NCI-H226 (cell line): ENCODE data around the gene KIF12.
"Not testable (repeated sequence)": the region's sequence is repeated elsewhere in the genome, so short reads cannot be mapped to it uniquely, and the experiment has no call there.

Source experiments
- DNase-seq: peaks from one replicate; pipeline ENCODE4 v3.0.0-alpha.2; 2015

Gene KIF12

GRCh38 chr9:114098936-114099668 lies at the start of gene KIF12:
Gene KIF12 (minus strand): TSS chr9:114099292. CDS start chr9:114099276, 16 bp downstream.
- DNase-seq: no peak

GRCh38 chr9:114146735-114147134 lies 47.6 kb upstream of the KIF12 start:
- DNase-seq: no peak

GRCh38 chr9:114143234-114143633 lies 44.1 kb upstream of the KIF12 start:
- no peak for DNase-seq

GRCh38 chr9:114141553-114142402 lies 42.7 kb upstream of the KIF12 start:
- no peak for DNase-seq

GRCh38 chr9:114140850-114141249 lies 41.8 kb upstream of the KIF12 start:
- no peak for DNase-seq

GRCh38 chr9:114140401-114140800 lies 41.3 kb upstream of the KIF12 start:
- no peak for DNase-seq

GRCh38 chr9:114139071-114139470 lies 40.0 kb upstream of the KIF12 start:
- no peak for DNase-seq

GRCh38 chr9:114138552-114138971 lies 39.5 kb upstream of the KIF12 start:
- no peak for DNase-seq

GRCh38 chr9:114137831-114138230 lies 38.7 kb upstream of the KIF12 start:
- DNase-seq: no peak

- no peak for DNase-seq
Measured at GRCh38 chr9:114134827-114135396, 35.8 kb upstream of the KIF12 start.

- DNase-seq: no peak
Measured at GRCh38 chr9:114132550-114132918, 33.4 kb upstream of the KIF12 start.

- DNase-seq: no peak
Measured at GRCh38 chr9:114131808-114132549, 32.9 kb upstream of the KIF12 start.

GRCh38 chr9:114130624-114131277 lies 31.7 kb upstream of the KIF12 start:
- no peak for DNase-seq

- DNase-seq: no peak
Measured at GRCh38 chr9:114130141-114130540, 31.0 kb upstream of the KIF12 start.

GRCh38 chr9:114128759-114129158 lies 29.7 kb upstream of the KIF12 start:
- DNase-seq: not testable (repeated sequence)

GRCh38 chr9:114126247-114127060 lies 27.4 kb upstream of the KIF12 start:
- DNase-seq: no peak

- DNase-seq: no peak
Measured at GRCh38 chr9:114125476-114126013, 26.5 kb upstream of the KIF12 start.

- no peak for DNase-seq
Measured at GRCh38 chr9:114124666-114125475, 25.8 kb upstream of the KIF12 start.

- DNase-seq: no peak
Measured at GRCh38 chr9:114124138-114124537, 25.0 kb upstream of the KIF12 start.
